Measurements from ENCODE around the gene SNX1.

Gene SNX1

GRCh38 chr15:64155802-64156651 is 60.2 kb downstream of the SNX1 start:
- no peak for TF ChIP-seq POLR2AphosphoS5 (IDR thresholded peaks at IDR 0.05; ENCODE audit: low read depth, low read length)
- no peak for TF ChIP-seq FOXP2 (optimal IDR thresholded peaks at IDR 0.05; ENCODE audit: borderline replicate concordance, extremely low read depth, extremely low read length, insufficient read depth)
- TF ChIP-seq REST (IDR thresholded peaks at IDR 0.05; ENCODE audit: insufficient read depth in 1 of 2, low read depth in 2 of 2, low read length in 2 of 2): no peak
- TF ChIP-seq SIN3A (IDR thresholded peaks at IDR 0.05; ENCODE audit: borderline replicate concordance, insufficient read depth, low read length): no peak
- no peak for TF ChIP-seq TAF1 (IDR thresholded peaks at IDR 0.05; ENCODE audit: borderline replicate concordance, insufficient read depth, low read length)

- TF ChIP-seq REST (IDR thresholded peaks at IDR 0.05; ENCODE audit: insufficient read depth in 1 of 2, low read depth in 2 of 2, low read length in 2 of 2) (no peak), TAF1 (IDR thresholded peaks at IDR 0.05; ENCODE audit: borderline replicate concordance, insufficient read depth, low read length) (no peak), FOXP2 (optimal IDR thresholded peaks at IDR 0.05; ENCODE audit: borderline replicate concordance, extremely low read depth, extremely low read length, insufficient read depth) (no peak), SIN3A (IDR thresholded peaks at IDR 0.05; ENCODE audit: borderline replicate concordance, insufficient read depth, low read length) (no peak), POLR2AphosphoS5 (IDR thresholded peaks at IDR 0.05; ENCODE audit: low read depth, low read length) (no peak; the same call in 1 of the 2 replicates)
Measured at GRCh38 chr15:64156652-64157331, 61.0 kb downstream of the SNX1 start.

- TF ChIP-seq REST (IDR thresholded peaks at IDR 0.05; ENCODE audit: insufficient read depth in 1 of 2, low read depth in 2 of 2, low read length in 2 of 2) (no peak), SIN3A (IDR thresholded peaks at IDR 0.05; ENCODE audit: borderline replicate concordance, insufficient read depth, low read length) (no peak), POLR2AphosphoS5 (IDR thresholded peaks at IDR 0.05; ENCODE audit: low read depth, low read length) (no peak), FOXP2 (optimal IDR thresholded peaks at IDR 0.05; ENCODE audit: borderline replicate concordance, extremely low read depth, extremely low read length, insufficient read depth) (no peak), TAF1 (IDR thresholded peaks at IDR 0.05; ENCODE audit: borderline replicate concordance, insufficient read depth, low read length) (no peak)
Measured at GRCh38 chr15:64157599-64158125, 61.9 kb downstream of the SNX1 start.

GRCh38 chr15:64158363-64159134 is 62.8 kb downstream of the SNX1 start:
- no peak for TF ChIP-seq SIN3A (IDR thresholded peaks at IDR 0.05; ENCODE audit: borderline replicate concordance, insufficient read depth, low read length)
- 0 out of 2 replicates have a peak, but pooled peaks have one; percentile 13 for TF ChIP-seq POLR2AphosphoS5 (IDR thresholded peaks at IDR 0.05; ENCODE audit: low read depth, low read length)

All from PFSK-1 (cell line).